PC-3 (cell line): ENCODE results near the gene MAST2. TPM values are rescaled to one million over a fixed set of nuclear protein-coding genes. Genes with fewer than 3 reads are reported as not detected.
A peak's percentile ranks its signal among the peaks of the same experiment; 100 is the strongest.

ENCODE experiments used
- ATAC-seq: fragments of 200-7000 bp; cut with Tn5 transposase; 2 replicates; pipeline ENCODE4 v1.9.1; 2020; ENCODE audit warnings: mild to moderate bottlenecking, moderate library complexity
- BruUV-seq: library from RNA; stranded (reverse); fragments of 400-500 nt; replicated peaks from 2 replicates; lab custom pipeline; 2021; lab: Mats Ljungman, UMichigan
- CTCF ChIA-PET: fragments of 300-600 bp; sonication (Branson Sonifier 250); formaldehyde crosslinking; loops from one replicate; lab custom pipeline; 2022; ENCODE audit warnings: antibody characterized with exemption; lab: Charles Lee
- POLR2A ChIA-PET: fragments of 300-600 bp; sonication (Branson Sonifier 250); formaldehyde crosslinking; loops from one replicate; lab custom pipeline; 2022; ENCODE audit warnings: antibody characterized with exemption; ENCODE audit not compliant: unreplicated experiment; lab: Charles Lee
- DNase-seq: peaks from one replicate; pipeline ENCODE4 v3.0.0-alpha.2; 2015
- H2AFZ ChIP-seq: fragments of 300-600 bp; sonication (generic); 2 replicates; pipeline ENCODE4 v1.6.0; 2016; ENCODE audit warnings: antibody characterized with exemption, low read length
- H3F3A ChIP-seq: fragments of 300-600 bp; sonication (generic); one replicate; pipeline ENCODE4 v1.6.0; 2017; ENCODE audit warnings: antibody characterized with exemption, low read length, control low read depth, mild to moderate bottlenecking; ENCODE audit not compliant: unreplicated experiment
- H3K27ac ChIP-seq: fragments of 300-600 bp; sonication (generic); 2 replicates; pipeline ENCODE4 v1.5.1; 2016; ENCODE audit warnings: mild to moderate bottlenecking, low read length
- H3K27me3 ChIP-seq: fragments of 300-600 bp; sonication (generic); 2 replicates; pipeline ENCODE4 v1.6.1; 2016; ENCODE audit warnings: low read length, mixed read lengths
- H3K36me3 ChIP-seq: fragments of 300-600 bp; sonication (generic); 2 replicates; pipeline ENCODE4 v1.6.1; 2016; ENCODE audit warnings: low read depth, mixed run types, low read length, mixed read lengths
- H3K4me1 ChIP-seq: fragments of 300-600 bp; sonication (generic); 2 replicates; pipeline ENCODE4 v1.5.1; 2016; ENCODE audit warnings: low read length; ENCODE audit not compliant: insufficient read depth
- H3K4me2 ChIP-seq: fragments of 300-600 bp; sonication (generic); 2 replicates; pipeline ENCODE4 v1.6.0; 2016; ENCODE audit warnings: low read length
- H3K4me3 ChIP-seq: fragments of 300-600 bp; sonication (generic); 2 replicates; pipeline ENCODE4 v1.5.1; 2016; ENCODE audit warnings: mild to moderate bottlenecking, low read length, mixed read lengths
- H3K79me2 ChIP-seq: fragments of 300-600 bp; sonication (generic); 2 replicates; pipeline ENCODE4 v1.6.1; 2017; ENCODE audit warnings: low read length, mixed read lengths
- H3K9ac ChIP-seq: fragments of 300-600 bp; sonication (generic); 2 replicates; pipeline ENCODE4 v1.6.0; 2016; ENCODE audit warnings: mild to moderate bottlenecking, low read length
- H3K9me2 ChIP-seq: fragments of 300-600 bp; sonication (generic); replicated peaks from 2 replicates; pipeline ENCODE4 v1.6.1; 2016; ENCODE audit warnings: mixed run types, low read length, mixed read lengths
- H3K9me3 ChIP-seq: fragments of 300-600 bp; sonication (generic); 2 replicates; pipeline ENCODE4 v1.6.1; 2016; ENCODE audit warnings: low read length, mixed read lengths
- H4K20me1 ChIP-seq: fragments of 300-600 bp; sonication (generic); 2 replicates; pipeline ENCODE4 v1.6.1; 2016; ENCODE audit warnings: low read length, mixed read lengths
- EZH2 ChIP-seq: fragments of 300-600 bp; sonication (generic); IDR thresholded peaks from one replicate; pipeline ENCODE4 v1.6.1; 2017; ENCODE audit warnings: antibody characterized with exemption, mild to moderate bottlenecking, low read length; ENCODE audit not compliant: unreplicated experiment
- EZH2phosphoT487 ChIP-seq: fragments of 300-600 bp; sonication (generic); IDR thresholded peaks from 2 replicates; pipeline ENCODE4 v1.6.1; 2018; ENCODE audit warnings: mild to moderate bottlenecking, antibody characterized with exemption, low read length, borderline replicate concordance
- intact Hi-C: fragments of 100-400 bp; cut with micrococcal nuclease; formaldehyde crosslinking; loops from 2 replicates; pipeline ENCODE4 v1.9.0; 2023
- total RNA-seq: library from RNA; depleted of rRNA; stranded (reverse); fragments of >200 nt; gene quantifications from 2 replicates; pipeline ENCODE4 v1.2.3, GENCODE V29; 2014
- TF ChIP-seq, protein P1 (sequence below): fragments of 300-600 bp; sonication (generic); conservative IDR thresholded peaks from 2 replicates; pipeline ENCODE4 v1.5.1; 2017; ENCODE audit warnings: antibody characterized with exemption, low read depth, mild to moderate bottlenecking, low read length

MAST2 gene
- total RNA-seq, 1 experiment from 2014 or later: 29.3 TPM

DNA sequence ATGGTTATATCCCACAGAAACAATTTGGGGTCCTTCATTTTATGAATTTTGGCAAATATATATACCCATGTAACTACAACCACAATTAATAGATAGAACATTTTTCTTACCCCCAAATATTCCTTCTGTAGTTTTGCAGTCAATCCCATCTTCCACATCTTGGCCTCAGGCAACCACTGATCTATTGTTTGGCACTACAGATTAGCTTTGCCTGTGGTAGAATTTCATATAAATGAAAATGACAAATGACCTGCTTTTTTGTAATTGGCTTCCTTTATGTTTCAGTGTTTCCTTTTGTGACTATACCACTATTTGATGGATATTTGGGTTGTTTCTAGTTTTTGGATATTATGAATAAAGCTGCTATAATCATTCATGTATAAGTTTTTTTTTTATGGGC lies 91.5 kb downstream of the MAST2 start:
- no peak for ATAC-seq
- H2AFZ ChIP-seq: no peak overlapping the region
- H3K79me2 ChIP-seq: no peaks in the 10 kb centered on the region
- H3K36me3 ChIP-seq: no peaks in the 10 kb centered on the region
- ChIA-PET POLR2A (no interaction called here), CTCF (no interaction called here)
- no peak for DNase-seq
- no peak overlapping the region for H3K4me3 ChIP-seq
- no peaks in the 10 kb centered on the region for H3K27me3 ChIP-seq
- H4K20me1 ChIP-seq: no peaks in the 10 kb centered on the region
- H3K27ac ChIP-seq: no peak overlapping the region
- TF ChIP-seq, protein P1, sequence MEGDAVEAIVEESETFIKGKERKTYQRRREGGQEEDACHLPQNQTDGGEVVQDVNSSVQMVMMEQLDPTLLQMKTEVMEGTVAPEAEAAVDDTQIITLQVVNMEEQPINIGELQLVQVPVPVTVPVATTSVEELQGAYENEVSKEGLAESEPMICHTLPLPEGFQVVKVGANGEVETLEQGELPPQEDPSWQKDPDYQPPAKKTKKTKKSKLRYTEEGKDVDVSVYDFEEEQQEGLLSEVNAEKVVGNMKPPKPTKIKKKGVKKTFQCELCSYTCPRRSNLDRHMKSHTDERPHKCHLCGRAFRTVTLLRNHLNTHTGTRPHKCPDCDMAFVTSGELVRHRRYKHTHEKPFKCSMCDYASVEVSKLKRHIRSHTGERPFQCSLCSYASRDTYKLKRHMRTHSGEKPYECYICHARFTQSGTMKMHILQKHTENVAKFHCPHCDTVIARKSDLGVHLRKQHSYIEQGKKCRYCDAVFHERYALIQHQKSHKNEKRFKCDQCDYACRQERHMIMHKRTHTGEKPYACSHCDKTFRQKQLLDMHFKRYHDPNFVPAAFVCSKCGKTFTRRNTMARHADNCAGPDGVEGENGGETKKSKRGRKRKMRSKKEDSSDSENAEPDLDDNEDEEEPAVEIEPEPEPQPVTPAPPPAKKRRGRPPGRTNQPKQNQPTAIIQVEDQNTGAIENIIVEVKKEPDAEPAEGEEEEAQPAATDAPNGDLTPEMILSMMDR: no peak
- no TSS peak for BruUV-seq
- H3K4me2 ChIP-seq: no peak overlapping the region
- no peaks in the 10 kb centered on the region for H3F3A ChIP-seq
- no peak overlapping the region for H3K9ac ChIP-seq
- H3K9me2 ChIP-seq: no peaks in the 10 kb centered on the region
- no peaks in the 10 kb centered on the region for H3K9me3 ChIP-seq
- peaks cover 20% of the 10 kb centered on the region for H3K4me1 ChIP-seq
- intact Hi-C loops: no loop called here

DNA sequence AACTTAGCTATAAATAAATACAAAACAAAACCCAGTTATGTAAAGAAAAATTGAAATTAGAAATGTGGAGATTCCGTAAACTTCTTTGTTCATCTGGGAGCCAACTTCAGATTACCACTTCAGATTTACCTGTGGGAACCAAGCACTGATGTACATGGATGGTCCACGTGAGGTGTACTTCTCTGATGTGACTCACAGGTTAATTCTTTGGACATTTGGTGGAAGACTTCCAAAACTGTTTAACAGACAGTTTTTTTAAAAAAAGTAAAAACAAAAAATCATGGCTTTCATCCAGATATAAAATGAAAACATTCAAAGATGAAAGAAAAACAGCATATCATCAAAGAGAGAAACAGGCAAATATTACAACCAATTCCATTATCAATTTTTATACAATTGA lies 92.0 kb downstream of the MAST2 start:
- Histone ChIP-seq H3K27ac (no peak overlapping the region), H4K20me1 (no peaks in the 10 kb centered on the region), H3K4me2 (no peak overlapping the region), H3K79me2 (no peaks in the 10 kb centered on the region), H3K4me1 (peaks cover 20% of the 10 kb centered on the region), H3K27me3 (no peaks in the 10 kb centered on the region), H3K36me3 (no peaks in the 10 kb centered on the region), H3K9me3 (no peaks in the 10 kb centered on the region), H3K9me2 (no peaks in the 10 kb centered on the region), H3K4me3 (no peak overlapping the region), H2AFZ (no peak overlapping the region), H3F3A (no peaks in the 10 kb centered on the region), H3K9ac (no peak overlapping the region)
- intact Hi-C loops: no loop called here
- TF ChIP-seq EZH2phosphoT487 (no peak), EZH2 (no peak)
- TF ChIP-seq, protein P1: no peak
- ChIA-PET CTCF (no interaction called here), POLR2A (no interaction called here)
- peak; percentile 20 for DNase-seq
- no peak for ATAC-seq
- no TSS peak for BruUV-seq

DNA sequence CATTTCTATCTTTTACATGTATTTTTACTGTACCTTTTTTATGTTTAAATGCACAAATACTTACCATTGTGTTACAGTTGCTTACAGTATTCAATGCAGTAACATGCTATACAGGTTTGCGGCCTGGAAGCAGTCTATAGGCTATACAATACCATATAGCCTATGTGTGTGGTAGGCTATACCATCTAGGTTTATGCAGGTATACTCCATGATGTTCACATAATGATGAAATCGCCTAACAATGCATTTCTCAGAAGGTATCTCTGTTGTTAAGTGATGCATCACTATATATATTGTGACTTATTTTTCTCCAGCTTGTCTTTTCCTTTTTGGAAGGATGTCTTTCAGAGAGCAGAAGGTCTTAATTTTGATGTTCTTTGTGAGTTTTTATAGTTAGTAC lies 103.5 kb downstream of the MAST2 start:
- Histone ChIP-seq H3K4me1 (no peaks in the 10 kb centered on the region), H2AFZ (no peak overlapping the region), H4K20me1 (no peaks in the 10 kb centered on the region), H3K79me2 (peaks cover 11% of the 10 kb centered on the region; the same call in 1 of the 2 replicates), H3K9me3 (no peaks in the 10 kb centered on the region), H3K9me2 (no peaks in the 10 kb centered on the region), H3F3A (no peaks in the 10 kb centered on the region), H3K4me3 (no peak overlapping the region), H3K4me2 (no peak overlapping the region), H3K9ac (no peak overlapping the region), H3K36me3 (no peaks in the 10 kb centered on the region), H3K27me3 (no peaks in the 10 kb centered on the region), H3K27ac (no peak overlapping the region)
- DNase-seq (no peak), ATAC-seq (no peak)
- POLR2A ChIA-PET: no interaction called here
- intact Hi-C loops: no loop called here
- TF ChIP-seq, protein P1: no peak
- TF ChIP-seq EZH2 (no peak), EZH2phosphoT487 (no peak)
- CTCF ChIA-PET: no interaction called here
- no TSS peak for BruUV-seq
